SK-N-SH (cell line): ENCODE data around the gene ATRN. TPM values are rescaled to one million over a fixed set of nuclear protein-coding genes. Genes with fewer than 3 reads are reported as not detected.

Source experiments
- CTCF ChIA-PET: fragments of 300-600, 350-600 bp; formaldehyde crosslinking; extraction: SDS; loops from one replicate; lab custom pipeline; 2021; lab: Yijun Ruan, JAX
- POLR2A ChIA-PET: fragments of 350-600 bp; sonication (Branson Sonifier 250); formaldehyde crosslinking; extraction: SDS; loops from one replicate; lab custom pipeline; 2020; ENCODE audit warnings: antibody characterized with exemption, inconsistent platforms; lab: Yijun Ruan, JAX
- DNase-seq: peaks from one replicate; pipeline ENCODE4 v3.0.0; 2012
- H2AFZ ChIP-seq: fragments of 200-600 bp; sonication (generic); 2 replicates; pipeline ENCODE4 v1.8.1; 2016; ENCODE audit warnings: antibody characterized with exemption, mild to moderate bottlenecking, low read depth
- H3F3A ChIP-seq: fragments of 200-600 bp; sonication (generic); replicated peaks from 2 replicates; pipeline ENCODE3; 2016; ENCODE audit warnings: antibody characterized with exemption, mild to moderate bottlenecking; ENCODE audit not compliant: insufficient read depth
- H3K27ac ChIP-seq, 2 experiments: fragments of 200-500 bp in 1 of 2; fragments of 200-600 bp in 1 of 2; sonication (Bioruptor generic) in 1 of 2; sonication (generic), shearing (Covaris generic) in 1 of 2; 2 replicates each; pipeline versions ENCODE4 v1.5.1 to v1.6.1; 2014 to 2016; ENCODE audit warnings: low read depth in 2 of 2, inconsistent platforms in 1 of 2, low read length in 1 of 2, mild to moderate bottlenecking in 1 of 2, mixed read lengths in 1 of 2
- H3K27me3 ChIP-seq: fragments of 200-600 bp; sonication (generic), shearing (Covaris generic); 2 replicates; pipeline ENCODE4 v1.6.1; 2016; ENCODE audit warnings: mixed run types; ENCODE audit not compliant: insufficient read depth
- H3K36me3 ChIP-seq, 2 experiments: fragments of 200-500 bp in 1 of 2; fragments of 200-600 bp in 1 of 2; sonication (Bioruptor generic) in 1 of 2; sonication (generic) in 1 of 2; replicated peaks in 1 of 2; 2 replicates each; pipeline versions ENCODE3 to v1.5.1; 2014 to 2016; ENCODE audit warnings: low read length in 1 of 2, mild to moderate bottlenecking in 1 of 2; ENCODE audit not compliant: insufficient read depth in 2 of 2, control insufficient read depth in 1 of 2
- H3K4me1 ChIP-seq, 2 experiments: fragments of 200-500 bp in 1 of 2; fragments of 200-600 bp in 1 of 2; sonication (Bioruptor generic) in 1 of 2; sonication (generic), shearing (Covaris generic) in 1 of 2; 2 replicates each; pipeline versions ENCODE4 v1.5.1 to v1.6.1; 2014 to 2016; ENCODE audit warnings: low read depth in 1 of 2, low read length in 1 of 2, mixed run types in 1 of 2; ENCODE audit not compliant: insufficient read depth in 2 of 2, control insufficient read depth in 1 of 2
- H3K4me2 ChIP-seq: fragments of 200-600 bp; sonication (generic), shearing (Covaris generic); 2 replicates; pipeline ENCODE4 v1.6.1; 2017; ENCODE audit warnings: mixed run types
- H3K4me3 ChIP-seq, 2 experiments: fragments of 200-500 bp in 1 of 2; fragments of 200-600 bp in 1 of 2; sonication (Bioruptor generic) in 1 of 2; sonication (generic), shearing (Covaris generic) in 1 of 2; 2 replicates each; pipeline versions ENCODE4 v1.5.1 to v1.8.1; 2014 to 2016; ENCODE audit warnings: low read depth in 2 of 2, inconsistent platforms in 1 of 2, low read length in 1 of 2, mild to moderate bottlenecking in 1 of 2, mixed read lengths in 1 of 2, moderate library complexity in 1 of 2
- H3K79me2 ChIP-seq: fragments of 200-600 bp; sonication (generic); 2 replicates; pipeline ENCODE4 v1.8.1; 2017; ENCODE audit warnings: mild to moderate bottlenecking; ENCODE audit not compliant: insufficient read depth
- H3K9ac ChIP-seq: fragments of 200-600 bp; sonication (generic); 2 replicates; pipeline ENCODE4 v1.6.1; 2017; ENCODE audit warnings: mixed run types
- H3K9me2 ChIP-seq: fragments of 200-600 bp; sonication (generic); 2 replicates; pipeline ENCODE4 v1.6.1; 2017; ENCODE audit warnings: mixed run types
- H3K9me3 ChIP-seq: fragments of 200-600 bp; sonication (generic); 2 replicates; pipeline ENCODE4 v1.6.1; 2017; ENCODE audit warnings: mixed run types, mild to moderate bottlenecking, moderate library complexity
- H4K20me1 ChIP-seq: fragments of 200-600 bp; sonication (generic); 2 replicates; pipeline ENCODE4 v1.6.1; 2017; ENCODE audit warnings: mild to moderate bottlenecking, mixed run types; ENCODE audit not compliant: insufficient read depth
- ELF1 ChIP-seq: IDR thresholded peaks from 2 replicates; pipeline ENCODE4 v1.4.0; 2012
- EP300 ChIP-seq, 2 experiments: IDR thresholded peaks; 2 replicates each; pipeline versions ENCODE4 v1.4.0 to v1.6.1; 2012; ENCODE audit warnings: borderline replicate concordance in 1 of 2, low read depth in 1 of 2, low read length in 1 of 2
- EZH2phosphoT487 ChIP-seq: fragments of 200-600 bp; sonication (generic); IDR thresholded peaks from 2 replicates; pipeline ENCODE4 v1.6.1; 2017; ENCODE audit warnings: low read depth, mixed run types, mild to moderate bottlenecking, antibody characterized with exemption, moderate library complexity, borderline replicate concordance
- FOSL2 ChIP-seq: IDR thresholded peaks from 2 replicates; pipeline ENCODE4 v1.4.0; 2012; ENCODE audit warnings: low read depth, mild to moderate bottlenecking, moderate library complexity, borderline replicate concordance
- FOXJ3 ChIP-seq: sonication (generic); formaldehyde crosslinking; IDR thresholded peaks from 2 replicates; pipeline ENCODE4 v1.5.1; 2020; ENCODE audit warnings: mild to moderate bottlenecking, missing genetic modification reagents
- GABPA ChIP-seq: IDR thresholded peaks from 2 replicates; pipeline ENCODE4 v1.4.0; 2012; ENCODE audit warnings: low read depth, mild to moderate bottlenecking
- JUND ChIP-seq: IDR thresholded peaks from 2 replicates; pipeline ENCODE4 v1.4.0; 2012
- MEF2A ChIP-seq: IDR thresholded peaks from 2 replicates; pipeline ENCODE4 v1.4.0; 2012; ENCODE audit warnings: low read depth, borderline replicate concordance
- MXI1 ChIP-seq: IDR thresholded peaks from 2 replicates; pipeline ENCODE4 v1.6.1; 2012; ENCODE audit warnings: mild to moderate bottlenecking, low read depth, low read length, improper control_type of control experiment
- NFIC ChIP-seq: IDR thresholded peaks from 2 replicates; pipeline ENCODE4 v1.4.0; 2012; ENCODE audit warnings: borderline replicate concordance
- NRF1 ChIP-seq: IDR thresholded peaks from 2 replicates; pipeline ENCODE4 v1.6.1; 2012; ENCODE audit warnings: low read depth, mild to moderate bottlenecking, low read length
- POLR2AphosphoS5 ChIP-seq: IDR thresholded peaks from 2 replicates; pipeline ENCODE4 v1.6.1; 2012; ENCODE audit warnings: low read depth, low read length
- RXRA ChIP-seq: IDR thresholded peaks from 2 replicates; pipeline ENCODE4 v1.4.0; 2012; ENCODE audit warnings: low read depth, mild to moderate bottlenecking, borderline replicate concordance
- SIN3A ChIP-seq: IDR thresholded peaks from 2 replicates; pipeline ENCODE4 v1.6.1; 2012; ENCODE audit warnings: low read depth, mild to moderate bottlenecking, low read length, moderate library complexity, borderline replicate concordance
- SMC3 ChIP-seq: IDR thresholded peaks from 2 replicates; pipeline ENCODE4 v1.6.1; 2012; ENCODE audit warnings: low read depth, low read length, improper control_type of control experiment
- TAF1 ChIP-seq: IDR thresholded peaks from 2 replicates; pipeline ENCODE4 v1.6.1; 2012; ENCODE audit warnings: low read depth, mild to moderate bottlenecking, low read length, moderate library complexity, borderline replicate concordance
- TCF12 ChIP-seq: IDR thresholded peaks from 2 replicates; pipeline ENCODE4 v1.4.0; 2012
- YY1 ChIP-seq: IDR thresholded peaks from 2 replicates; pipeline ENCODE4 v1.4.0; 2012; ENCODE audit warnings: low read depth, mild to moderate bottlenecking
- WGBS: methylation state at CpG from one replicate; pipeline ENCODE4 v1.1.6; 2017; ENCODE audit warnings: low lambda C conversion rate; 5-methylcytosine and 5-hydroxymethylcytosine counted together
- polyA plus RNA-seq, 3 experiments: library from polyadenylated mRNA; depleted of rRNA; stranded (reverse); fragments of >200 nt; gene quantifications; 2 replicates each; pipeline ENCODE4 v1.2.3, GENCODE V29; 2012
- TF ChIP-seq, protein P1 (sequence below): IDR thresholded peaks from 2 replicates; pipeline ENCODE4 v1.4.0; 2012; ENCODE audit warnings: low read depth, borderline replicate concordance
- TF ChIP-seq, protein P2 (sequence below): fragments of 150-350 bp; IDR thresholded peaks from 2 replicates; pipeline ENCODE4 v1.6.1; 2016; ENCODE audit warnings: mild to moderate bottlenecking, low read depth, low read length
- TF ChIP-seq, protein P3 (sequence below): fragments of 150-350 bp; IDR thresholded peaks from 2 replicates; pipeline ENCODE4 v1.6.1; 2017; ENCODE audit warnings: antibody characterized with exemption, low read length, low read depth, borderline replicate concordance
- TF ChIP-seq, protein P4 (sequence below): IDR thresholded peaks from 2 replicates; pipeline ENCODE4; 2012

The ATRN gene
- polyA plus RNA-seq, 1 of the 3 experiments (the other 2 are of a cell fraction): 33.8 TPM

DNA sequence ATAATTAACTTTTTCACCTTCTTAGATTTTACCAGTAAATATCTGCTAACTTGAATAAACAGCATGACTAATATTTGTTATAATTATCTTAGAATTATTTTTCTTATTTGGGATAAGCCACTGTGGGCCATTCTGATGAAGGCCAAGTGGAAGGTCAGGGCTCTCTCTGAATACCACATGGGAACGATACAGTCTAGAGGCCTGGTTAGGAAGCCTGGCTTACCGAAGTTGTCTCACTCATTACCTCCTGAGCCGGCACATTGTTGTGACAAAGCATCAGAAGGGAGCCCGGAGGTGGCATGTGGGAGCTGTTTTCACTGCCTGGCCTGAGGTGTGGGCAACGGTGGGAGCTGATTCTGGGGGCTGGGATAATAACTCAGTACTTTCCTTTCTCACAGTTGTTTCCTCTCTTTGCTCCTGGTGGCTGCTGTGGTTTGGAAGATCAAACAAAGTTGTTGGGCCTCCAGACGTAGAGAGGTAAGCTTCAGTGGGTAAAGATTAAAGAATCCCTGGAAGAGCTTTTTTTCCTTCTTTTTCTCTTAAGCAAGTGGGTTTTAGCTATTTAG lies 163.2 kb downstream of the ATRN start:
- no peak for DNase-seq
- ChIA-PET POLR2A (no interaction called here), CTCF (interaction anchor here (0.8 to 1.1 kb wide), 3 partner anchors 32 to 76 kb away, joined by 3 to 4 read pairs (median 3); no protein-coding TSS in a partner anchor)
- Histone ChIP-seq H3K9me3 (no peaks in the 10 kb centered on the region), H3K9ac (no peak overlapping the region), H3K79me2 (no peaks in the 10 kb centered on the region), H3K4me2 (no peak overlapping the region), H3K9me2 (no peaks in the 10 kb centered on the region), H3K27ac (no peak overlapping the region), H3F3A (no peaks in the 10 kb centered on the region), H3K4me3 (no peak overlapping the region), H3K4me1 (no peaks in the 10 kb centered on the region), H4K20me1 (no peaks in the 10 kb centered on the region), H3K36me3 (peaks cover 0 to 4% of the 10 kb centered on the region in 2 experiments), H2AFZ (no peak overlapping the region), H3K27me3 (no peaks in the 10 kb centered on the region)
- TF ChIP-seq NFIC (no peak), TAF1 (no peak), TCF12 (no peak), GABPA (no peak), SIN3A (no peak), EZH2phosphoT487 (no peak), JUND (no peak), YY1 (no peak), RXRA (no peak), EP300 (IDR thresholded peaks at IDR 0.05; ENCODE audit: borderline replicate concordance in 1 of 2, low read depth in 1 of 2, low read length in 1 of 2) (no peak)
- TF ChIP-seq, protein P1, sequence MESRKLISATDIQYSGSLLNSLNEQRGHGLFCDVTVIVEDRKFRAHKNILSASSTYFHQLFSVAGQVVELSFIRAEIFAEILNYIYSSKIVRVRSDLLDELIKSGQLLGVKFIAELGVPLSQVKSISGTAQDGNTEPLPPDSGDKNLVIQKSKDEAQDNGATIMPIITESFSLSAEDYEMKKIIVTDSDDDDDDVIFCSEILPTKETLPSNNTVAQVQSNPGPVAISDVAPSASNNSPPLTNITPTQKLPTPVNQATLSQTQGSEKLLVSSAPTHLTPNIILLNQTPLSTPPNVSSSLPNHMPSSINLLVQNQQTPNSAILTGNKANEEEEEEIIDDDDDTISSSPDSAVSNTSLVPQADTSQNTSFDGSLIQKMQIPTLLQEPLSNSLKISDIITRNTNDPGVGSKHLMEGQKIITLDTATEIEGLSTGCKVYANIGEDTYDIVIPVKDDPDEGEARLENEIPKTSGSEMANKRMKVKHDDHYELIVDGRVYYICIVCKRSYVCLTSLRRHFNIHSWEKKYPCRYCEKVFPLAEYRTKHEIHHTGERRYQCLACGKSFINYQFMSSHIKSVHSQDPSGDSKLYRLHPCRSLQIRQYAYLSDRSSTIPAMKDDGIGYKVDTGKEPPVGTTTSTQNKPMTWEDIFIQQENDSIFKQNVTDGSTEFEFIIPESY: no peak
- 75% methylated on average over 6 of the region's 6 CpGs for WGBS

DNA sequence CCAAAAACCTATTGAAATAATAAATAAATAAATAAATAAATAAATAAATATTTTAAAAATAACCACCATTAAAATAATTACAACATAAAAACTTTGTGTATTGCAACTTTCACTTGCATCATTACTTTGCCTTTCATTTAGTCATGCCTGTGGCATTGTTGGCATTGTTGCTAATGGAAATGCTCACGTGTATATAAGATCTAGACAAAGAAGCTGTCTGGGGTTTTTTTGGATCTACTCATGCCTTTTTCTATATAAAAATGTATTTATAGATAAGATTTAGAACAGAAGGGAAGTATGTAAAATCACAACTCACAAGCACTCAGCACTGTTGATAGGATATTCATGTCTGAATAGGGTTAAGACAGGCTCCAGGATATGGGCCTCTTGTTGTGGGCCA lies 164.5 kb downstream of the ATRN start:
- 96% methylated on average over 1 of the region's 1 CpG for WGBS
- DNase-seq: no peak
- CTCF ChIA-PET: no interaction called here

More for the DNA sequence above, 164.5 kb downstream of the ATRN start:
- Histone ChIP-seq H3K9me2 (no peaks in the 10 kb centered on the region), H3K9me3 (no peaks in the 10 kb centered on the region), H3F3A (no peaks in the 10 kb centered on the region), H3K9ac (no peak overlapping the region), H3K79me2 (no peaks in the 10 kb centered on the region), H3K27me3 (no peaks in the 10 kb centered on the region), H3K27ac (no peak overlapping the region), H3K4me3 (no peak overlapping the region), H3K36me3 (peaks cover 0 to 5% of the 10 kb centered on the region in 2 experiments), H4K20me1 (no peaks in the 10 kb centered on the region), H2AFZ (no peak overlapping the region), H3K4me1 (no peaks in the 10 kb centered on the region), H3K4me2 (no peak overlapping the region)
- POLR2A ChIA-PET: no interaction called here
- no peak for TF ChIP-seq NFIC
- no peak for TF ChIP-seq RXRA
- no peak for TF ChIP-seq FOXJ3
- TF ChIP-seq, protein P2, sequence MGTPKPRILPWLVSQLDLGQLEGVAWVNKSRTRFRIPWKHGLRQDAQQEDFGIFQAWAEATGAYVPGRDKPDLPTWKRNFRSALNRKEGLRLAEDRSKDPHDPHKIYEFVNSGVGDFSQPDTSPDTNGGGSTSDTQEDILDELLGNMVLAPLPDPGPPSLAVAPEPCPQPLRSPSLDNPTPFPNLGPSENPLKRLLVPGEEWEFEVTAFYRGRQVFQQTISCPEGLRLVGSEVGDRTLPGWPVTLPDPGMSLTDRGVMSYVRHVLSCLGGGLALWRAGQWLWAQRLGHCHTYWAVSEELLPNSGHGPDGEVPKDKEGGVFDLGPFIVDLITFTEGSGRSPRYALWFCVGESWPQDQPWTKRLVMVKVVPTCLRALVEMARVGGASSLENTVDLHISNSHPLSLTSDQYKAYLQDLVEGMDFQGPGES: no peak
- TF ChIP-seq EP300 (IDR thresholded peaks at IDR 0.05; ENCODE audit: borderline replicate concordance in 1 of 2, low read depth in 1 of 2, low read length in 1 of 2): no peak
- no peak for TF ChIP-seq SIN3A
- no peak for TF ChIP-seq NRF1
- no peak for TF ChIP-seq MXI1
- no peak for TF ChIP-seq POLR2AphosphoS5
- TF ChIP-seq YY1: no peak
- TF ChIP-seq FOSL2: no peak
- TF ChIP-seq TAF1: no peak
- no peak for TF ChIP-seq GABPA
- TF ChIP-seq, protein P3, sequence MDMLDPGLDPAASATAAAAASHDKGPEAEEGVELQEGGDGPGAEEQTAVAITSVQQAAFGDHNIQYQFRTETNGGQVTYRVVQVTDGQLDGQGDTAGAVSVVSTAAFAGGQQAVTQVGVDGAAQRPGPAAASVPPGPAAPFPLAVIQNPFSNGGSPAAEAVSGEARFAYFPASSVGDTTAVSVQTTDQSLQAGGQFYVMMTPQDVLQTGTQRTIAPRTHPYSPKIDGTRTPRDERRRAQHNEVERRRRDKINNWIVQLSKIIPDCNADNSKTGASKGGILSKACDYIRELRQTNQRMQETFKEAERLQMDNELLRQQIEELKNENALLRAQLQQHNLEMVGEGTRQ: no peak
- no peak for TF ChIP-seq JUND
- TF ChIP-seq, protein P4, sequence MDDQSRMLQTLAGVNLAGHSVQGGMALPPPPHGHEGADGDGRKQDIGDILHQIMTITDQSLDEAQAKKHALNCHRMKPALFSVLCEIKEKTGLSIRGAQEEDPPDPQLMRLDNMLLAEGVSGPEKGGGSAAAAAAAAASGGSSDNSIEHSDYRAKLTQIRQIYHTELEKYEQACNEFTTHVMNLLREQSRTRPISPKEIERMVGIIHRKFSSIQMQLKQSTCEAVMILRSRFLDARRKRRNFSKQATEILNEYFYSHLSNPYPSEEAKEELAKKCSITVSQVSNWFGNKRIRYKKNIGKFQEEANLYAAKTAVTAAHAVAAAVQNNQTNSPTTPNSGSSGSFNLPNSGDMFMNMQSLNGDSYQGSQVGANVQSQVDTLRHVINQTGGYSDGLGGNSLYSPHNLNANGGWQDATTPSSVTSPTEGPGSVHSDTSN: no peak
- TF ChIP-seq SMC3: no peak
- no peak for TF ChIP-seq ELF1
- TF ChIP-seq MEF2A: no peak
